Esophagus muscularis mucosa (tissue), 3 donors: ENCODE data around the gene NAXE.

Source experiments
- POLR2A ChIP-seq: fragments of 450-650 bp; IDR thresholded peaks from one replicate; pipeline ENCODE4 v1.6.1; 2017; ENCODE audit warnings: antibody characterized with exemption, moderate library complexity, mild to moderate bottlenecking, low read depth
- POLR2AphosphoS5 ChIP-seq, 2 donors: sonication (generic); formaldehyde crosslinking; IDR thresholded peaks; one replicate each; pipeline ENCODE4 v1.6.1; 2017; ENCODE audit warnings: antibody characterized with exemption in 2 of 2
- TF ChIP-seq, protein P1 (sequence below), 3 experiments: fragments of 200-600 bp in 2 of 3; fragments of 450-650 bp in 1 of 3; sonication (generic) in 2 of 3; IDR thresholded peaks; one replicate each; pipeline ENCODE4 v1.5.1; 2017 to 2019; ENCODE audit warnings: antibody characterized with exemption in 3 of 3, mild to moderate bottlenecking in 2 of 3, moderate library complexity in 1 of 3

- TF ChIP-seq, protein P1, sequence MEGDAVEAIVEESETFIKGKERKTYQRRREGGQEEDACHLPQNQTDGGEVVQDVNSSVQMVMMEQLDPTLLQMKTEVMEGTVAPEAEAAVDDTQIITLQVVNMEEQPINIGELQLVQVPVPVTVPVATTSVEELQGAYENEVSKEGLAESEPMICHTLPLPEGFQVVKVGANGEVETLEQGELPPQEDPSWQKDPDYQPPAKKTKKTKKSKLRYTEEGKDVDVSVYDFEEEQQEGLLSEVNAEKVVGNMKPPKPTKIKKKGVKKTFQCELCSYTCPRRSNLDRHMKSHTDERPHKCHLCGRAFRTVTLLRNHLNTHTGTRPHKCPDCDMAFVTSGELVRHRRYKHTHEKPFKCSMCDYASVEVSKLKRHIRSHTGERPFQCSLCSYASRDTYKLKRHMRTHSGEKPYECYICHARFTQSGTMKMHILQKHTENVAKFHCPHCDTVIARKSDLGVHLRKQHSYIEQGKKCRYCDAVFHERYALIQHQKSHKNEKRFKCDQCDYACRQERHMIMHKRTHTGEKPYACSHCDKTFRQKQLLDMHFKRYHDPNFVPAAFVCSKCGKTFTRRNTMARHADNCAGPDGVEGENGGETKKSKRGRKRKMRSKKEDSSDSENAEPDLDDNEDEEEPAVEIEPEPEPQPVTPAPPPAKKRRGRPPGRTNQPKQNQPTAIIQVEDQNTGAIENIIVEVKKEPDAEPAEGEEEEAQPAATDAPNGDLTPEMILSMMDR (IDR thresholded peaks at IDR 0.05): no peak
- TF ChIP-seq POLR2A: no peak
- no peak for TF ChIP-seq POLR2AphosphoS5 (IDR thresholded peaks at IDR 0.05)
These were observed 45.3 kb upstream of the NAXE start for GRCh38 chr1:156546267-156546666.
